Brain microvascular endothelial cell (primary cell): ENCODE results near the gene RRAGC.

Experiments used
- DNase-seq: peaks from one replicate; pipeline ENCODE4 v3.0.0-alpha.2; 2020
- H3K27ac ChIP-seq: fragments of 250-450 bp; sonication (Bioruptor Pico); 2 replicates; pipeline ENCODE4 v1.5.1; 2020; ENCODE audit warnings: mild to moderate bottlenecking, moderate library complexity
- H3K27me3 ChIP-seq: fragments of 250-450 bp; sonication (Bioruptor Pico); replicated peaks from 2 replicates; pipeline ENCODE4 v1.5.1; 2020; ENCODE audit warnings: mild to moderate bottlenecking
- H3K36me3 ChIP-seq: fragments of 250-450 bp; sonication (Bioruptor Pico); replicated peaks from 2 replicates; pipeline ENCODE4 v1.5.1; 2020; ENCODE audit warnings: mild to moderate bottlenecking
- H3K4me3 ChIP-seq: 2 replicates; pipeline ENCODE4 v1.5.1; 2011; ENCODE audit warnings: low read depth, mild to moderate bottlenecking, control low read depth, low read length, moderate library complexity
- in situ Hi-C: cut with HindIII; loops from 2 replicates; pipeline ENCODE4 v1.10.0; 2017; ENCODE audit warnings: low sequenced_read_pairs, low pct_ligation_motif_present
- TF ChIP-seq, protein P1 (sequence below): IDR thresholded peaks from 2 replicates; pipeline ENCODE4 v1.5.1; 2011; ENCODE audit warnings: low read depth, mild to moderate bottlenecking, moderate library complexity, low read length, control low read depth, inconsistent platforms; ENCODE audit errors: missing control alignments

Gene RRAGC

DNA sequence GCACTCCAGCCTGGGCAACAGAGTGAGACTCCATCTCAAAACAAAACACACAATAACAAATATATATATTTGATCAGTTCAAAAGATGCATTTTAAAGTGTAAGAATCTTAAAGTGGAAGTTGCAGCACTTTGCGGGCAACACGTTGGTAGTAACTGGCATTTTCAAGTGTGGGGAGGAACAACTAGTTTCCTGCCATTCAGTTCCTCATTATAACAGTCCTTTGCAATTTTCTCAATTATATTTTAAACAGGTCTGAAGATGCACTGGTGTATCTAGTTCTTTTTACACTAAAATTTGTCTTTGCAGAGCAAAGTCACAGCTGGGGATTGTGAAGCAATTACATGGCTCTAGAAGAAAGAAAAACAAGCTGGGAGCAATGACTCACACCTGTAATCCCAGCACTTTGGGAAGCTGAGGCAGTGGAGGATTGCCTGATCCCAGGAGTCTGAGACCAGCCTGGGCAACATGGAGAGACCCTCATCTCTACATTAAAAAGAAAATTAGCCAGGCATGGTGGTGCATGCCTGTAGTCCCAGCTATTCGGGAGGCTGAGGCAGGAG is 25.3 kb downstream of the RRAGC start:
- in situ Hi-C loops, result no loop called here
- H3K27ac ChIP-seq, result no peak overlapping the region
- peaks cover 10% of the 10 kb centered on the region for H3K36me3 ChIP-seq
- H3K4me3 ChIP-seq, result no peak overlapping the region
- no peak for DNase-seq
- TF ChIP-seq, protein P1, sequence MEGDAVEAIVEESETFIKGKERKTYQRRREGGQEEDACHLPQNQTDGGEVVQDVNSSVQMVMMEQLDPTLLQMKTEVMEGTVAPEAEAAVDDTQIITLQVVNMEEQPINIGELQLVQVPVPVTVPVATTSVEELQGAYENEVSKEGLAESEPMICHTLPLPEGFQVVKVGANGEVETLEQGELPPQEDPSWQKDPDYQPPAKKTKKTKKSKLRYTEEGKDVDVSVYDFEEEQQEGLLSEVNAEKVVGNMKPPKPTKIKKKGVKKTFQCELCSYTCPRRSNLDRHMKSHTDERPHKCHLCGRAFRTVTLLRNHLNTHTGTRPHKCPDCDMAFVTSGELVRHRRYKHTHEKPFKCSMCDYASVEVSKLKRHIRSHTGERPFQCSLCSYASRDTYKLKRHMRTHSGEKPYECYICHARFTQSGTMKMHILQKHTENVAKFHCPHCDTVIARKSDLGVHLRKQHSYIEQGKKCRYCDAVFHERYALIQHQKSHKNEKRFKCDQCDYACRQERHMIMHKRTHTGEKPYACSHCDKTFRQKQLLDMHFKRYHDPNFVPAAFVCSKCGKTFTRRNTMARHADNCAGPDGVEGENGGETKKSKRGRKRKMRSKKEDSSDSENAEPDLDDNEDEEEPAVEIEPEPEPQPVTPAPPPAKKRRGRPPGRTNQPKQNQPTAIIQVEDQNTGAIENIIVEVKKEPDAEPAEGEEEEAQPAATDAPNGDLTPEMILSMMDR, result no peak
- H3K27me3 ChIP-seq, result peaks cover 13% of the 10 kb centered on the region

DNA sequence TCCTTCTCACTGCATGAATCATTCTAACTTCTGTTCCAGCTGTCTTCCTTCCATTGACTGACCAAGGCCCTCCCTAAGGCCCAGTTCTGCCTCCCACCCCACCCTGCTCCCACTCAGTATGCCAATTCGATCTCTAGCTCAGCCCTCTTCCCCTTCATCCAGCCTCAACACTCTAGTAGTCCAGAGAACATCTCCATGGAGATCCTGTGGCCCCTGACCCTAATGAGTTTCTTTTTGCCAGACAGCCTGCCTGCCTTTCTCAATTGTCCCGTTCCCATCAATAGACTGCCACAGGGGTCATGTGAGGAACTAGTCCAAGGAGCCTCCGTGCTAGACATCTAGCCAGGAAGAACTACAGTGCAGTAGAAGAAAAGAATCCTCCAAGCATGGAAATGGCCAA is 26.4 kb downstream of the RRAGC start:
- H3K27me3 ChIP-seq, result peaks cover 13% of the 10 kb centered on the region
- no peak overlapping the region for H3K27ac ChIP-seq
- TF ChIP-seq, protein P1, result no peak
- no peak overlapping the region for H3K4me3 ChIP-seq
- peaks cover under 1% of the 10 kb centered on the region for H3K36me3 ChIP-seq
- in situ Hi-C loops, result no loop called here
- no peak for DNase-seq

DNA sequence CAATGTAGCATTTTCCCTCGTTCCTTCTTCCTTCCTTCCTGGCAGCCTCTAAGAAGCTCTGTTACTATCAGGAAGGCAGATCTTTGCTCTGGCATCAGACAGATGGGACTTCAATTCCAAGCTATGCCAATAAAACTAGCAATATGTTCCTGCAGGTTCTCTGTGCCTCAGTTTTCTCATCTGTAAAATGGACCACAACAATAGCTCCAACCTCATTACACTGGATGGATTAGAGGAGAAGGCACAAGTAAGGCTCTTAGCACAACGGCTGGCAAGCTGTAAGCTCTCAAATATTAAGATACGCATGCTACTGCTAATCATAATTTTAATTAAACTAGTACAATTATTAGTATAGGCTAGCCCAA is 27.2 kb downstream of the RRAGC start:
- H3K36me3 ChIP-seq, result no peaks in the 10 kb centered on the region
- TF ChIP-seq, protein P1, result no peak
- DNase-seq, result no peak
- peaks cover 13% of the 10 kb centered on the region for H3K27me3 ChIP-seq
- H3K4me3 ChIP-seq, result no peak overlapping the region
- no peak overlapping the region for H3K27ac ChIP-seq
- in situ Hi-C loops, result no loop called here

- Histone ChIP-seq H3K4me3 (no peak overlapping the region), H3K27ac (no peak overlapping the region), H3K36me3 (no peaks in the 10 kb centered on the region), H3K27me3 (peaks cover 17% of the 10 kb centered on the region)
- in situ Hi-C loops, result no loop called here
- TF ChIP-seq, protein P1, result no peak
- no peak for DNase-seq
Measured at GRCh38 chr1:38831731-38832369, 27.7 kb downstream of the RRAGC start.

GRCh38 chr1:38829368-38829767 is 30.2 kb downstream of the RRAGC start:
- TF ChIP-seq, protein P1, result no peak

GRCh38 chr1:38827318-38827717 is 32.3 kb downstream of the RRAGC start:
- in situ Hi-C loops, result no loop called here
- Histone ChIP-seq H3K36me3 (no peaks in the 10 kb centered on the region), H3K4me3 (no peak overlapping the region), H3K27me3 (peaks cover 20% of the 10 kb centered on the region), H3K27ac (no peak overlapping the region)
- no peak for DNase-seq
- TF ChIP-seq, protein P1, result no peak

More at GRCh38 chr1:38829368-38829767, 30.2 kb downstream of the RRAGC start:
- peaks cover 18% of the 10 kb centered on the region for H3K27me3 ChIP-seq
- no peak overlapping the region for H3K4me3 ChIP-seq
- DNase-seq, result no peak
- H3K36me3 ChIP-seq, result no peaks in the 10 kb centered on the region
- in situ Hi-C loops, result no loop called here
- H3K27ac ChIP-seq, result no peak overlapping the region
